ENCODE results near the gene HIGD2A.

HIGD2A gene

GRCh38 chr5:176353533-176353932, 35.0 kb upstream of the HIGD2A start:
- Histone ChIP-seq H3K9ac (ENCODE audit: insufficient read length) (no peak overlapping the region), H3K27ac (no peak overlapping the region), H3K4me3 (no peak overlapping the region), H3K36me3 (ENCODE audit: insufficient read depth, low read length) (peaks cover 93% of the 10 kb centered on the region), H3K9me3 (ENCODE audit: low read depth, low read length) (no peaks in the 10 kb centered on the region)
- no peak for DNase-seq (ENCODE audit: low read depth, low spot score)
- TF ChIP-seq POLR2AphosphoS5 (IDR thresholded peaks at IDR 0.05; ENCODE audit: borderline replicate concordance, low read depth, low read length) (no peak), FOXP2 (optimal IDR thresholded peaks at IDR 0.05; ENCODE audit: control extremely low read depth, extremely low read length, insufficient read depth) (no peak), EZH2 (IDR thresholded peaks at IDR 0.05) (no peak)

- Histone ChIP-seq H3K27ac (no peak overlapping the region), H3K9me3 (ENCODE audit: low read depth, low read length) (no peaks in the 10 kb centered on the region), H3K36me3 (ENCODE audit: insufficient read depth, low read length) (peaks cover 81% of the 10 kb centered on the region), H3K4me3 (no peak overlapping the region), H3K9ac (ENCODE audit: insufficient read length) (no peak overlapping the region)
- DNase-seq (ENCODE audit: low read depth, low spot score): no peak
- TF ChIP-seq EZH2 (IDR thresholded peaks at IDR 0.05): no peak
- TF ChIP-seq POLR2AphosphoS5 (IDR thresholded peaks at IDR 0.05; ENCODE audit: borderline replicate concordance, low read depth, low read length): no peak
- no peak for TF ChIP-seq FOXP2 (optimal IDR thresholded peaks at IDR 0.05; ENCODE audit: control extremely low read depth, extremely low read length, insufficient read depth)
Measured at GRCh38 chr5:176355400-176356178, 33.0 kb upstream of the HIGD2A start.

- H3K4me3 ChIP-seq: no peak overlapping the region
- peaks cover 77% of the 10 kb centered on the region for H3K36me3 ChIP-seq (ENCODE audit: insufficient read depth, low read length)
- no peaks in the 10 kb centered on the region for H3K9me3 ChIP-seq (ENCODE audit: low read depth, low read length)
- no peak overlapping the region for H3K9ac ChIP-seq (ENCODE audit: insufficient read length)
- DNase-seq (ENCODE audit: low read depth, low spot score): no peak
- TF ChIP-seq FOXP2 (optimal IDR thresholded peaks at IDR 0.05; ENCODE audit: control extremely low read depth, extremely low read length, insufficient read depth) (no peak), EZH2 (IDR thresholded peaks at IDR 0.05) (no peak), POLR2AphosphoS5 (IDR thresholded peaks at IDR 0.05; ENCODE audit: borderline replicate concordance, low read depth, low read length) (no peak)
- H3K27ac ChIP-seq: no peak overlapping the region
Measured at GRCh38 chr5:176356179-176356566, 32.4 kb upstream of the HIGD2A start.

GRCh38 chr5:176359658-176360057, 28.9 kb upstream of the HIGD2A start:
- TF ChIP-seq POLR2AphosphoS5 (IDR thresholded peaks at IDR 0.05; ENCODE audit: borderline replicate concordance, low read depth, low read length): no peak
- no peak for TF ChIP-seq FOXP2 (optimal IDR thresholded peaks at IDR 0.05; ENCODE audit: control extremely low read depth, extremely low read length, insufficient read depth)
- TF ChIP-seq EZH2 (IDR thresholded peaks at IDR 0.05): no peak
- peaks cover 42% of the 10 kb centered on the region for H3K36me3 ChIP-seq (ENCODE audit: insufficient read depth, low read length)
- no peak for DNase-seq (ENCODE audit: low read depth, low spot score)
- H3K4me3 ChIP-seq: no peak overlapping the region
- no peaks in the 10 kb centered on the region for H3K9me3 ChIP-seq (ENCODE audit: low read depth, low read length)
- H3K27ac ChIP-seq: no peak overlapping the region
- no peak overlapping the region for H3K9ac ChIP-seq (ENCODE audit: insufficient read length)

- Histone ChIP-seq H3K4me3 (peak overlapping the region; percentile 92), H3K27ac (no peak overlapping the region), H3K36me3 (ENCODE audit: insufficient read depth, low read length) (peaks cover 32% of the 10 kb centered on the region), H3K9me3 (ENCODE audit: low read depth, low read length) (no peaks in the 10 kb centered on the region), H3K9ac (ENCODE audit: insufficient read length) (peak overlapping the region; percentile 90)
- no peak for DNase-seq (ENCODE audit: low read depth, low spot score)
- no peak for TF ChIP-seq POLR2AphosphoS5 (IDR thresholded peaks at IDR 0.05; ENCODE audit: borderline replicate concordance, low read depth, low read length)
- no peak for TF ChIP-seq EZH2 (IDR thresholded peaks at IDR 0.05)
- TF ChIP-seq FOXP2 (optimal IDR thresholded peaks at IDR 0.05; ENCODE audit: control extremely low read depth, extremely low read length, insufficient read depth): no peak
Measured at GRCh38 chr5:176360894-176361436, 27.6 kb upstream of the HIGD2A start.

GRCh38 chr5:176361437-176362232, 26.9 kb upstream of the HIGD2A start, which contains the start of gene KIAA1191:
Gene KIAA1191, minus strand, starts transcription at chr5:176361764. Its CDS starts 2,256 bp downstream, at chr5:176359508.
- TF ChIP-seq POLR2AphosphoS5 (IDR thresholded peaks at IDR 0.05; ENCODE audit: borderline replicate concordance, low read depth, low read length) (peak; percentile 99), FOXP2 (optimal IDR thresholded peaks at IDR 0.05; ENCODE audit: control extremely low read depth, extremely low read length, insufficient read depth) (peak; percentile 96), EZH2 (IDR thresholded peaks at IDR 0.05) (no peak)
- H3K36me3 ChIP-seq (ENCODE audit: insufficient read depth, low read length): peaks cover 26% of the 10 kb centered on the region
- H3K9ac ChIP-seq (ENCODE audit: insufficient read length): peak within 1 kb of the TSS; percentile 90
- DNase-seq (ENCODE audit: low read depth, low spot score): peak; percentile 28
- no peak within 1 kb of the TSS for H3K27ac ChIP-seq
- H3K9me3 ChIP-seq (ENCODE audit: low read depth, low read length): no peaks in the 10 kb centered on the region
- peak within 1 kb of the TSS; percentile 92 for H3K4me3 ChIP-seq

- peaks cover 22% of the 10 kb centered on the region for H3K36me3 ChIP-seq (ENCODE audit: insufficient read depth, low read length)
- peak overlapping the region; percentile 49 for H3K9ac ChIP-seq (ENCODE audit: insufficient read length)
- DNase-seq (ENCODE audit: low read depth, low spot score): no peak
- H3K4me3 ChIP-seq: peak overlapping the region; percentile 92
- TF ChIP-seq EZH2 (IDR thresholded peaks at IDR 0.05) (no peak), POLR2AphosphoS5 (IDR thresholded peaks at IDR 0.05; ENCODE audit: borderline replicate concordance, low read depth, low read length) (no peak), FOXP2 (optimal IDR thresholded peaks at IDR 0.05; ENCODE audit: control extremely low read depth, extremely low read length, insufficient read depth) (no peak)
- H3K9me3 ChIP-seq (ENCODE audit: low read depth, low read length): no peaks in the 10 kb centered on the region
- H3K27ac ChIP-seq: no peak overlapping the region
Measured at GRCh38 chr5:176362233-176362490, 26.4 kb upstream of the HIGD2A start.

- TF ChIP-seq FOXP2 (optimal IDR thresholded peaks at IDR 0.05; ENCODE audit: control extremely low read depth, extremely low read length, insufficient read depth): peak; percentile 29
- TF ChIP-seq POLR2AphosphoS5 (IDR thresholded peaks at IDR 0.05; ENCODE audit: borderline replicate concordance, low read depth, low read length): no peak
- H3K36me3 ChIP-seq (ENCODE audit: insufficient read depth, low read length): no peaks in the 10 kb centered on the region; the same call in 1 of the 2 replicates
- no peak overlapping the region for H3K9ac ChIP-seq (ENCODE audit: insufficient read length)
- no peaks in the 10 kb centered on the region for H3K9me3 ChIP-seq (ENCODE audit: low read depth, low read length)
- no peak for DNase-seq (ENCODE audit: low read depth, low spot score)
- H3K4me3 ChIP-seq: peak overlapping the region; percentile 90
- no peak overlapping the region for H3K27ac ChIP-seq
Measured at GRCh38 chr5:176364765-176365350, 23.7 kb upstream of the HIGD2A start.
